ENCODE measurements around the gene MAP3K14.

DNA sequence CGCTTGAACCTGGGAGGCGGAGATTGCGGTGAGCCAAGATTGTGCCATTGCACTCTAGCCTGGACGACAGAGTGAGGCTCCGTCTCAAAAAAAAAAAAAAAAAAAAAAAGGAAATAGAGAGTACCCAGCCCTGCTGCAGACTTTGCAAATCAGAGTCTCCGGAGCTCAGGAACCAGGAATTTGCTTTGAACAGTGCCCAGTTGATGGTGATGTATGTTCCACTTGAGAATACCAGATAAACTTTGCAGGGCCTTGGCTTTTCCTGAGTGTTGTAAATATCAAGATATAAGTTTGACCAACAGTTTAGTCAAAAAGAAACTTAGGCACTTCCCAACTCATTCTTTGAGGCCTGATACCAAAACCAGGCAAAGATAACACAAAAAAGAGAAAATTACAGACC, 30.6 kb upstream of the MAP3K14 start:
- no peak for TF ChIP-seq SMAD1 (IDR thresholded peaks at IDR 0.05; ENCODE audit: low read depth, partially characterized antibody)
- TF ChIP-seq POLR2A (IDR thresholded peaks at IDR 0.05; ENCODE audit: low read depth, low read length), result no peak
- TF ChIP-seq NR2C2 (IDR thresholded peaks at IDR 0.05; ENCODE audit: borderline replicate concordance, control insufficient read depth, insufficient read length, low read depth), result no peak
- no peak for TF ChIP-seq EZH2 (IDR thresholded peaks at IDR 0.05; ENCODE audit: borderline replicate concordance, control insufficient read depth, low read depth, low read length)
- TF ChIP-seq NFYB (IDR thresholded peaks at IDR 0.05; ENCODE audit: insufficient read depth, low read depth, low read length), result no peak
- TF ChIP-seq TCF7 (IDR thresholded peaks at IDR 0.05; ENCODE audit: borderline replicate concordance), result no peak

Measured in GM12878 (cell line).